SH-SY5Y (cell line): ENCODE measurements around the gene ICE2.
A peak's percentile ranks its signal among the peaks of the same experiment; 100 is the strongest.

ENCODE experiments used
- GATA2 ChIP-seq: IDR thresholded peaks from 2 replicates; pipeline ENCODE4 v1.6.1; 2011; ENCODE audit warnings: mild to moderate bottlenecking, low read depth, low read length
- GATA3 ChIP-seq: IDR thresholded peaks from 2 replicates; pipeline ENCODE4 v1.6.1; 2011; ENCODE audit warnings: low read depth, mild to moderate bottlenecking, low read length, moderate library complexity

The ICE2 gene

GRCh38 chr15:60477164-60477563 lies 1.8 kb downstream of the ICE2 start:
- no peak for TF ChIP-seq GATA2

GRCh38 chr15:60476713-60477112 lies 2.2 kb downstream of the ICE2 start:
- TF ChIP-seq GATA3, result no peak
- no peak for TF ChIP-seq GATA2

- TF ChIP-seq GATA3 (no peak), GATA2 (no peak)
These were observed 5.8 kb downstream of the ICE2 start for GRCh38 chr15:60473135-60473534.

- TF ChIP-seq GATA2, result peak; percentile 86
- TF ChIP-seq GATA3, result peak; percentile 71
These were observed 7.6 kb downstream of the ICE2 start for GRCh38 chr15:60471314-60471713.

GRCh38 chr15:60469893-60470641 lies 8.9 kb downstream of the ICE2 start:
- TF ChIP-seq GATA2, result no peak
- TF ChIP-seq GATA3, result no peak

- TF ChIP-seq GATA2 (no peak), GATA3 (no peak)
These were observed 13.9 kb downstream of the ICE2 start for GRCh38 chr15:60464836-60465630.

- TF ChIP-seq GATA3 (no peak), GATA2 (no peak)
These were observed 16.9 kb downstream of the ICE2 start for GRCh38 chr15:60462027-60462426.

GRCh38 chr15:60460931-60461330 lies 18.0 kb downstream of the ICE2 start:
- TF ChIP-seq GATA2 (no peak), GATA3 (no peak)

GRCh38 chr15:60458721-60459120 lies 20.2 kb downstream of the ICE2 start:
- TF ChIP-seq GATA2 (no peak), GATA3 (no peak)

GRCh38 chr15:60457985-60458384 lies 21.0 kb downstream of the ICE2 start:
- TF ChIP-seq GATA2, result no peak
- TF ChIP-seq GATA3, result no peak

GRCh38 chr15:60454824-60455223 lies 24.1 kb downstream of the ICE2 start:
- TF ChIP-seq GATA2 (no peak), GATA3 (no peak)

- TF ChIP-seq GATA2 (no peak), GATA3 (no peak)
These were observed 30.1 kb downstream of the ICE2 start for GRCh38 chr15:60448668-60449360.

GRCh38 chr15:60444289-60444912 lies 34.5 kb downstream of the ICE2 start:
- TF ChIP-seq GATA3 (no peak), GATA2 (no peak)

- TF ChIP-seq GATA3, result no peak
- no peak for TF ChIP-seq GATA2
These were observed 36.2 kb downstream of the ICE2 start for GRCh38 chr15:60442763-60443162.

- TF ChIP-seq GATA2 (no peak), GATA3 (no peak)
These were observed 36.8 kb downstream of the ICE2 start for GRCh38 chr15:60442031-60442650.
